Choroid plexus epithelial cell (primary cell): Measurements from ENCODE around the gene NOTCH1.

ENCODE experiments used
- DNase-seq: peaks from one replicate; pipeline ENCODE4 v3.0.0-alpha.2; 2010; ENCODE audit warnings: low read depth
- H3K4me3 ChIP-seq: 2 replicates; pipeline ENCODE4 v1.5.1; 2011; ENCODE audit warnings: low read depth, mild to moderate bottlenecking, control low read depth, low read length, moderate library complexity
- CTCF ChIP-seq: conservative IDR thresholded peaks from 2 replicates; pipeline ENCODE4 v1.5.1; 2011; ENCODE audit warnings: low read depth, mild to moderate bottlenecking, control low read depth, inconsistent platforms, low read length, moderate library complexity

Gene NOTCH1

GRCh38 chr9:136522314-136523237, 23.3 kb downstream of the NOTCH1 start:
- no peak for TF ChIP-seq CTCF
- DNase-seq, result no peak

GRCh38 chr9:136521537-136521936, 24.3 kb downstream of the NOTCH1 start:
- no peak for TF ChIP-seq CTCF
- no peak for DNase-seq
- no peak overlapping the region for H3K4me3 ChIP-seq

More at GRCh38 chr9:136522314-136523237, 23.3 kb downstream of the NOTCH1 start:
- H3K4me3 ChIP-seq, result no peak overlapping the region

- H3K4me3 ChIP-seq, result no peak overlapping the region
- no peak for TF ChIP-seq CTCF
- DNase-seq, result no peak
Measured at GRCh38 chr9:136520053-136520540, 25.8 kb downstream of the NOTCH1 start.

GRCh38 chr9:136519263-136520052, 26.4 kb downstream of the NOTCH1 start:
- H3K4me3 ChIP-seq, result no peak overlapping the region
- TF ChIP-seq CTCF, result no peak
- DNase-seq, result no peak

GRCh38 chr9:136518623-136519022, 27.2 kb downstream of the NOTCH1 start:
- no peak overlapping the region for H3K4me3 ChIP-seq
- DNase-seq, result no peak
- TF ChIP-seq CTCF, result no peak

GRCh38 chr9:136517950-136518349, 27.9 kb downstream of the NOTCH1 start:
- no peak for DNase-seq
- no peak overlapping the region for H3K4me3 ChIP-seq
- TF ChIP-seq CTCF, result no peak
